GM19240 (cell line): ENCODE measurements around the gene RANBP3.

Source experiments
- DNase-seq: peaks from one replicate; pipeline ENCODE4 v3.0.0; 2011; ENCODE audit warnings: low spot score; ENCODE audit not compliant: insufficient read length

Gene RANBP3

DNA sequence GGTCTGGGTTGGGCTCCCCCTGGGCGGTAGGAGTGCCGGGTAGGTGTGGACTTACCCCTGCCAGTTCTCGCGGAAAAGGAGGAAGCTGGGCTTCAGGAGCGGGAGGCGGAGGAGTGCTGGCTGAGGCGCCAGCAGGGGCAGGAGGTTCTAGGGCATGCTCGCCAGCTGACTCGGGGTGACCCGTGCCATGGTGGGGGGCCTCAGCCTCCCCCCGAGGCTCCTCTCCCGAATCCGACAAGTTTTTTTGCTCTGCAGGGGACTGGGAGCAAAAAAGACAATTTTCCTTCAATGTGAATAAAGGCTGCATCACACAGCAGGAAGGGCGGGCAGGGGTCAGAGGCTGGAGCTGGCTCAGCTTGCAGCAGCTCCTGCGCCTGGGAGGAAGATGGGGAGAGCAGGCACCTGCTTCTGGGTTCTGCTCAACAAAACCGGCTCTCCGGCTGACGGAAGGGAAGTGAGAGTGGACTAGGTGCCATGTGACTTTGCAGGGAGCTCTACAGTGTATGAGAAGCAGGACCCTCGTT is 26.5 kb downstream of the RANBP3 start:
- no peak for DNase-seq

DNA sequence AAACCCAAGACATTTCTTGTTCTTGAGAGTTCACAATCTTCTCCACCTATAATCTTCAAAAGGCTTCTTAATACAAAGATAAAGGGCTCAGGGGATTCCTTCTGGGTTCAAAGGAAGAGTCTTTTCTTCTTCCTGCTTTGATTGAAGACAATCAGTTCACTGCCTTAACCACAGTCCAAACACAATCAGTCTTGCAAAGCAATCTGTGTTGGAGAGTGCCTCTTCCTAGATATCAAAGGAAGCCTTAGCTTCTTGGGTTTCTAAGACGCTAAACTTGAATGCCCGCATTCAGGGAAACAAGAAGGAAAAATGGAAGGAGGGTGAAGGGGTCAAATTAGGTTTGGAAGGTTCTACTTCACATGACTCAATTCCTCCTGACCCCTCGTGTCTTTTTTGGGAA is 27.2 kb downstream of the RANBP3 start:
- DNase-seq, result no peak

DNA sequence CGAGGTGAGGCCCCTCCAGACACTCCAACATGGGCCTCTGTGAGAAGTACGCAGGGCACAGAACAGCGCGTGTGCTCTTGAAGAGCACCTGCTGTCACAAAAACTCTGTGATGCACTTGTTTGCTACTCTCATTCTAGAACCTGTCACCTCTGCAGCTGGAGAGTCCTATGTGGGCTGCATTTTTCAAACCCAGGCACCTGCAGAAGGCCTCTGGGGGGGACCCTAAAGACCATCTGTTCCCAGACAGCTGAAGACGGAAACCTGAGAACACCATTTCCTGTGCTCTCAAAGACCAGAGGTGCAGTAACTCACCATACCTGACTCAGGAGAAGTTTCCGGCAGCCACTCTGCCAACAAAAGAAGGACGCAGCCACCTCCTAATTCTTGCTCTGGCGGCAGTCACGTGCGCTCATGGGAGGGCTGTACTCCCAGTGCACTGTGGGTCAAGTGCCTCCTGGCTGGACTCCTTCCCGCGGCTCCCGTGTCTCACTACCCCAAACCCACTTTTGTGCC is 28.1 kb downstream of the RANBP3 start:
- no peak for DNase-seq

DNA sequence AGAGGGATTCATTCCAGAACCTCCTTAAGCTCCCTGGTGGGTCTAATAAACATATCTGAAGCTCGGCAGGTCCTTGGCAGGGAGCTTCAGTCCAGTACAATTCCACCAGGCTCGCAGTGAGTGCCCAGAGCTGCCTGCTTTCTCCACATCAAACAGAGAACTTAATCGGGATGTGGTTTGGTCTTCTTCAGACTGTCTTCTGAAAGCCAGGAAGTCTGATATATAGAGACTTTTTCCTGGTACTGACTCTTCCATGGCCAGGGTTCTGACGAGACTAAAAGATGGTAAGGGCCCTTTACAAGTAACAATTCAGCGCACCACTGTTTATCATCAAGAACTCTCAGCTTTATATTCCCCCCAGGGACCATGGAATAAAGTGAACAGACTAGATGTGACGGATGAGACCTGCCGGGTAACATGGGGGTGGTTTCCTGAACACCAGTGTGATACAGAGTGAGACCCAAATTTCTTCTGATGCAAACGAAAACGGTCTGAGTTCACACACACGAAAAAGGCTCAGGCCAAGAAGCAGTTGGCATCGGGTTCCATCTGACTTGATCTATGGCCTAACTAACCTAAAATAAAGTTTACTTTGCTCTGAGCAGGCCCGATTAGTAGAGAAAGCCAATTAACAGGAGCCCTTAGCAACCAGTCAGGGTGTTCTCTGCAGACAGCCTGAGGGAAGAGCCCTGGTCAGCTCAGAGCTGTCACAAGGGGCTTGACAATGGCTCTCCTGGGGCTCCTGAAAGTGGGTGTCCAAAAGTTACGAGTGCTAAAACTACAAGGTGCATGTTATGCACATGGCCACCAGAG is 29.0 kb downstream of the RANBP3 start:
- DNase-seq, result no peak

DNA sequence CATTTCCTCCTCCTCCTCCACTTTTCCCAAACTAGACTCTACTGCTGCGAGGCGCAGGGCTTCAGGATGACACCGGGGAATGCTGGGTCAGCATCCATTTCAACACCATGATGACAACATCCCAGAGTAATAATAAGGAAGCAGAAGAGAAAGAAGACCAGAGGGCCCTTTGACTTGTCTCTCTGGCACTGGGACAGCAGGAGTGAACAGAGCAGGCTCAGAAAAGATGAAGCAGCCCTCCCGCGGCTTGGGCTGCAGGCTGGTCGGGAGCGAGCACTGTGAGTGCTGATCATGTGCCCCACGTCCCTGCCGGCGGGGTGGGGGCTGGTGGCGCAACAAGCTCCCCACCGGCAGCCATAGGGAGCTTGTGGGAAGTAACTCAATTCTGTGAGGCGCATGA is 30.5 kb downstream of the RANBP3 start:
- no peak for DNase-seq

DNA sequence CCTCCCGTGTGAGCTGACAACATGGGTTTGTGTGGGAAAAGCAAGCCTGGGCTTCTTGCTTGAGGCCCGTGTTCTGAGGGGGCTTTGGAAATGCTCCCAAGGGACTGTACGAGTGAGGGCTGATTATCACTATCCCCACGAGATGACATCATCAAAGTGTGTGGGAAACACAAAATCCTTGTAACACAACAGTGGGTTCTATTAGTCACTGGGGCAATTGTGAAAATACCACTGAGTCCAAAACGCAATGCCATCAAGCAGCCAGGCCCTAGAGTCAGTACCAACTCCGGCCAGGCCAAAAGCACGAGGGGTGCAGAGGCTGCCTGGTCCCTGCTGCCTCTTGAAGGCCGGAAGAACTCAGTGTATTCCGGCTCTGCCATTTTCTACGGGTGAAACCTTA is 34.3 kb downstream of the RANBP3 start:
- DNase-seq, result no peak

DNA sequence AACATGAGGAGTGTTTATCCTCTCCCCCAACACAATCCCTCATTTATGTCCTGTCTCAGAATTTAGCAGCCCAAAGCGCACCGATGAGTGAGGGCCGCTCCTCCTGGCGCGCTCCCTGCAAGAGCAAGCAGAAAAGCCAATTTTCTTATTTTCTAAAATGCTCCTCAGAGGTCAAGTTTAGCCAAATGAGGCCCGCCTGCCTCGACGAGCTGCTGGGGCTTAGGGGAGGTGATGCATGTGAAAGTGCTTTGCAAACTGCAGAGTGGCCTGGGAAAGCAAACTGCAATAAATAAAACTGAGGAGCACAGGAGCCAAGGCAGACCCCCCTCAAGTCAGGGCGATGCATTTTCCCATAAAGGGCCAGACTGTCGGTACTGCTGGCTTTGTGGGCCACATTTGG is 34.9 kb downstream of the RANBP3 start:
- no peak for DNase-seq

DNA sequence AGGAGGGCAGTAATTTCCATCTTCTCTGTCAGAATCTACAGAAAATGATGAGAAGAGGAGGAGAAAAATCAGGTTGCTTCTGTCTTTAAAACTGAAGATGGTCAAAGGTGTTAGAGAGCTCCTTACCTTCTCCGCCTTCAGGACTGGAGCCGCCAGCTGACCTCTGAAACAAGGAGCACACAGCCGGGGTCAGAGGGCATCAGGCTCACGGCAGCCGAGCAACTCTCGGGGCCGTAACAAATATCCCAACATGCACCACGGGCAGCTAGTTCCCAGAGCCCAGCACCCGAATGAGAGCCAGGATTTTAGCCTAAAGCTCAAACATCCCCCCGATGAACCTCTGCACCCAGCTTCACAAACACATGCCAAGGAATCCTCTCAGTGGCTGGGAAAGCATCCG is 36.3 kb downstream of the RANBP3 start:
- no peak for DNase-seq

DNA sequence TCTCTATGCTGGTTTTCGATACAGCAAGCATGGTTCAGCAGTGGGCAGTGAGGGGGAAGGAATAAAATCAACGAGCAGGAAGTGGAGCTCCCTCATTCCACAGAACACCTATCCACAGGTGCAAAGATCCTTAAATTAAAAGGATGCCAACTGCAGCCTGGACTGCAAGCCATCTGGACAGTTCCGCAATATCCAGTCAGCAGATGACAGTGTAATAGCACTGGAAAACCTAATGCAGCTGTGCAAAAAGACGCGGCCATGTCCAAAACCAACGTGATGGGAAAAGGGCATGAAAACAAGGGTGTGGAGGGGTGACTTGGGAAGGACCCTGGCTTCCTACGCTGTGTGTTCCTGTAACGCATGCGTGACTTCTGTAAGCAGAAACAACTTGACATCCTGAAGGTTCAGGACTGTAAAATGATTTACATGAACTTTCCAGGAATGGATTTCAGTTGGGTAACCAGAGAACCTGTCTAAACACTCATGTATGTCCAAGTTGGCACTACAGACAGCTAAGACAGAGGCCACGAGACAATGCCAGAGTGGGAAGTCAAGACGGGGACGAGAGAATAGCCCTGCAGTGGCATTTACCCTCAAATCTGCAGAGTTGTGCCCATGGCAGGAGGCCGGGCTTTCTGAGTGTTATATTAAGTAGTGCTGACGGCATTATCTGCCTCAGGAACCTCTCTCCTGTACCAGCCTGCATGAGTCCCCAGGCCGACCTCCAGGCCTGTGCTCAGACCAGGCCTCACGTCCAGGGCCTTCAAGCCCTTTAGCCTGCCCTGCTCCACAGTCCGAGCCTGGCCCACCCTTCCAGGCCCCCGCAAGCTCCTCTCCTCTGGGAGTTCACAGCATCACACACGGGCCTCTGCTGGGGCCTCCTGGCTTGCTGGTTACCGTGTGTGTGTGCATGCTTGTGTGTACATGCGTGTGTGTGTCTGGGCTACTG is 37.4 kb downstream of the RANBP3 start:
- no peak for DNase-seq

DNA sequence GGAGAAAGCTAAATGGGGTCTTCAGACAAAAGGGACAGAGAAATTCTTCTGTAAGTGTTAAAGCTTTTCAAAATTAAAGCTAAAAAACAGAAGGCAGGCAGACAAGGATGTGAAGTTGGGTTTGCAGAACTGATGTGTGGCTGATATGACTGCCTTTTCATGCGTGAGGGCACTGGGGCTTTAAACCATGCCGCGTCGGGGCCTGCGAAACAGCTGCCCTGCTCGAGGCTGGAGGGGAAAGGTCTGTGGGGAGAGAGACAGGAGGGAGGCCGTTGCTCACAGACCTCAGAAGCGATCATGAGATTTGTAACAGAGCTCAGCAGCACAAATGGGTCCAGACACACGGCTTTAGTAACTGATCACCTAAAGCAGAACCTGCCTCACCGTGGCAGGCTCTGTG is 40.4 kb downstream of the RANBP3 start:
- no peak for DNase-seq

DNA sequence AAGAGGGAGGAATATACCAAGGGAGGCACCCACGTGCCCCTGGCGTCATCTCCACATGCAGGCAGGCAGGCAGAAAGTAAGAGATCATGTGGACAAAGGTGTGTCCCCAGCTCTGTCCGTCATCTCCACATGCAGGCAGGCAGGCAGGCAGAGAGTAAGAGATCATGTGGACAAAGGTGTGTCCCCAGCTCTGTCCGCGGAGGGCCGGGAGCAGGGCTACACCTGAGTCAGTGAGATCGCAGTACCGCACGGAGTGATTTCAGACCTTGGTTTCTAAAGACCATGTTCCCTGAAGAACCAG is 41.7 kb downstream of the RANBP3 start:
- no peak for DNase-seq

DNA sequence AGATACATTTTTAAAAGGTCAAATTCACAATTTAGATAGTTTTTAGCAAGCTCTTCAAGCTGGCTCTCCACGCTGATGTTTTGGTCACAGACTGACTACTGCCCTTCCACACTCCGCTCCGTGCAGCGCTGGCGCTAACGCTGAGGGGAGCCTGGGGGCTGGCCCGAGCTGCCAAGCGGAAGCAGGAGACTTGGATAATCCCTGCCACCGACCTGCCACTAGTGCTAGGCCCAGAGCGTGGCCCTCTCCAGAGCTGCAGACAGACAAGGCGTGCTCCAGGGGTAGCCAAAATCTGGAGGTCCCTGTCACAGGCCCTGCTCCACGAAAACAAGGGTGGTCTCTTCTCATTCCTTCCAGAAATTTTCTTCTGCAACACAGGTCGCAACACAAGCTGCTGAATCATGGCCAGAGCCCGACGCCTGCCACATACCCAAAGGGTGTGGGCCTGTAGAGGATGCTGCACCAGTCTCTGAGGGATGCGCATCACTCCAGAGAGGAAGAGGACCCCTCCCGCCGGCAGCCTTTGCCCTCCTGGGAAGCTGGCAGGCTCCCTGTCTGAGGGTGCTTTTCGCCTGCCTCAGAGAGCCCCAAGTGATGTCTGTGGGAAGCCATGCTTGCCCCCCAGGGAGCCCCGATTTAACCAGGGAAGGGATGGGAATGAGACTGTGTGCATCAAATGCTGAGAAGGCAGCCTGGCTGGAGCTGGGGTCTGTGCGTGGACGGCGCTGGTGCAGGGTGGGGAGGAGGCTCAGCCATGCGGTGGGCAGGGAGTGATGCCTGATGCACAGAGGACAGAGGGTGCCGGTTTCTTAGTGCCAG is 42.3 kb downstream of the RANBP3 start:
- DNase-seq, result no peak

DNA sequence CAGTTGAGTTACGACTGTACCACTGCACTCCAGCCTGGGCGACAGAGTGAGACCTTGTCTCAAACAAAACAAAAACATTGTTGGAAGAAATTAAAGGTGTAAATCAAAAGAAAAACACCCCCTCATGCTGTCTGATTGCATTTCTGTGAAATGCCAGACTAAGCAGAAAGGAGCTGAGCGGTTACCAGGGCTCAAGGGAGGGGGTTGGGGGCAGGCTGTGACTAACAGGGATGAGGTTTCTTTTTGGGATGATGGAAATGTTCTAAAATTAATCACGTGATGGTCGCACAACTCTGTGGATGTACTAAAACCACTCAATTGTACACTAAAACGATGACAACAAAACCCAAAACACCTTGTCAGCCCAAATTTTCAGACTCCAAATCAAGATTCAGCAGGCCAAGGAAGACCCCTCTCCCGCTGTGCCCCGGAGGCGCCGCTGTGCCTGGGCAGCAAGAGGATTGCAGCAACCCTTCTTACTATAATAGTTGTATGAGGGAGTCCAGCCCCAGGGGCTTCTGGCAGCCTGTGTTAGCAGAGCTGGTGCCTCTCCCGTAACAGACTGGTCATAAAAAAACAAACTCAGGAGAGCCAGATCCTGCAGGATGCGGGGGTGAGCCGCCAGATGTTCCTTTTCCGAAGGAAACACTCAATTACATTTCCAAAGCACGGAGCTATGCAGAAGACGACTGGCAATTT is 43.0 kb downstream of the RANBP3 start:
- no peak for DNase-seq

DNA sequence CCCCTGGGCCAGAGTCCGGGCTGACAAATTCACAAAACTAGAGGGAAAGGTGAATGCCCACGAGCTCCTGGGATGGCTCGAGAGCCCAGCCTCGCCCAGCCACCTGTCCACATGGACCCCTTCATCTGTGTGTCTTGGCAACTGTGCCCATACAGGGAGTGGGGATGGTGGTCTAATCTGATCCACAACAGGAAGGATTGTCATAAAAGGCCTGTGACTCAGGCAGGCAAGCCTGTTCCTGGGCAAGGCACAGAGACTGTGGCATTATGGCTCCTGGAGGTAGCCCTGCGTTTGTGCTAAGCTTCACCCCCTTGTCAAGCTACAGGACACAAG is 43.9 kb downstream of the RANBP3 start:
- no peak for DNase-seq

DNA sequence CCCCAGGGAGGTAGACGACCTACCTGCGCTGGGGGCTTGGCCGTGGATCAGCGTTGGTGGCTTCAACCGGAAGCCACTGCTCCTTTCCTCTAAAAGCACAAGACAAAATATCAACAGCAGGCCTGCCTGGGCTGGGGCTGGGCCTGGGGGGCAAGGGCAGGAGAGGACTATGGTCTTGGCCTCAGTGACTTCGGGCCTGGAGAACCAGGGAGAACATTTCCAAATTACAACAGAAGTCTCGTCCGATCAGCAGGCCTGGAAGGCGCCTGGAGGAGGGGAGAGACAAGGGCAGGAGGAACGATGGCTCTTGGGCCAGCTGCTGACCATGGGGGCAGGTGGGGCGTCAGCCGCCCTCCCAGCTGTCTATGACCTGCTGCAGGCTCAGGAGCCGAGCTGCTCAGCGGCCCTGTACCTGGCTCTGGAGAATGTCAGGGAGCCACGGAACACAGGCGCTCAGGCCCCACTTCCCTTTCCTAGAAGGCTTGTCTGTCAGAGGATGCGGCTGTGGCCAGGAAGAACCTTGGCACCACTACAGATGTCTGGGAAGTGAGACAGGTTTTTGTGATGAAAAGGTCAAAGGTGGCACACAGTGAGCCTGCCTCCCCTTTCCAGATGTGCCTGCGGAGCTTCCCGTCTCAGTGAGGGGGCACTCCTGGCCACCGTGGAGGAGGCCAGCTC is 44.4 kb downstream of the RANBP3 start:
- no peak for DNase-seq

DNA sequence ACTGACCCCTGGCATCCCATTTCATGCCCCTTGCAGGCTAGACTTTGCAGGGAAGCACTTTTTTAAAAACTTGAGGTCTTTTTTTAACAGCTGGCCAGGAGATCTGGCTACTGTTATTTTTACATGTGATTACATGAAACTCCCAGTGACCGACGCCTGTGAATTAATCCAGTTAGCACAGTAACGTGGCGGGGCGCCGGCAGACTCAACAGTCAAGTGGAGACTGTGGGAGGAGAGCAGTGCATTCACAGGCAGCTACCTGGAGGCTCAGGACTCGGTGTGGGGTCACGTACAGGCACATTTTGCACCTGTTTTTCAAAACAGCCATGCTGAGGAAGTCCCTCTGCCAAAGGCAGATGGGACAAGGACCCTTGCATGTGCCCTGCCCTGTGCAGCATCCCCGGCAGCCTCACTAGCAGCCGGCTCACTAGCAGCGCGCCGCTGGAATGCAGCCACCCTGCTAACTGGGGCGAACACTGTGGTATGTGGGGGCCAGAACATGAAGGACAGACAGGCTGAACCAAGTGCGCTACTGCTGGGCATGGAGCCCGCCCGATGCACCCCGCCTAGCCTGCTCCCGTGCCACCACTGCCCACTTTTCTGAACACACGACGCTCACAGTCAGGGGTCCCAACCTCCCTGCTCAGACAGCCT is 45.2 kb downstream of the RANBP3 start:
- DNase-seq, result no peak

DNA sequence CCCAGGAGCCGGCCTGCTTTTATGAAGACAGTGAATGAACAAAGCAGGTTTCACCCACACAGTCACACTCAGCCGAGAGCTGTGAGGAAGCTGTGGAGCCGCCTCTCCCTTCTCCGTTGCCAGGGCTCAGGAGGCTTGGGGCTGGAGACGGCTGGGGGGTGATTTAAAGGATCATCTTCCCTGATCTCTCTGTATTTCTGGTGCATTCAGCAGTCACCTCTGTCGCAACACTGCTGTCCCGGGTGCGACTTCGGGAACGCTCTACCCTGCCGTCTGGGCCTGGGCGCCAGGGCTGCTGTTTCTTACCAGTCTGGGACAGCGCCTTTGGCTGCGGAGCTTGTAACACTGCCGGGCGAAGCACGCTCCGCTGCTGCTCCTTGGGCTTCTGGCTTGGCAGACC is 45.8 kb downstream of the RANBP3 start:
- no peak for DNase-seq

DNA sequence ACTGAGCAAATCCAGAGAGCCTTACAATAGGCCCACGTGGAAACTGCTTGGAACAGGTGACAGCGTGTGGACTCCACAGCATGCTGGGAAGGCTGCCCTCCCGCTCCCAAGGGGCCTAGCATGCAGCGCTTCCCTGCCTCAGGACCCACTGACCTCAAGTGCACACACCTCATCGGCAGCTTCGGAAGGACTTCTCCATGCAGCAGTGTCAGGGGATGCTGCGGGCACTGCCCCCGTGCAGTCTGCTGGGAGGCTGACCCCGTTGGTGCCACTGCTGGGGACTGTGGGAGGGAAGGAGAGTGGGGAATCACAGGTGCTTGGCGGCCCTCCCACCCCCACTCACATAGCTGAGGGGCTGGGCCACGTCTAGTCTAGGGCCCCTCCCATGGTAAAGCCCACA is 46.7 kb downstream of the RANBP3 start:
- no peak for DNase-seq

DNA sequence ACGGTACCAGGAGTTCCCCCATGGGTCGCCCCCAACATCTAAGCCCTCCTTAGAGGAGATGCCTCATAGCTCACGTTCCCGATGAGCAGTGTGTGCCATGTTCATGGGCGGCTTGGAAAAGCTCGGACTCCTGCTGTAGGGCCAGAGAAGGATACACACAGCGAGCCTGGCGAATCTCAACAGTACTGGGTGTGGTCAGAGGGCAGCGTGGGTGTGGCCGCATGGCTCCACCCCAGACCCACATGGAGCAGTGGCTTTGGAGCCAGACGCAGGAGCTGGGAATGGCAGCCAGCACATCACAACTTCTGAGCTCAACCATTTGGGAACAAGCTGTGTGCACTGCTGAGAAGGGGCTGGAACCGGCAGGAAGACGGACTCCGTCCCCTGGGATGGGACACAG is 48.3 kb downstream of the RANBP3 start:
- DNase-seq, result no peak

DNA sequence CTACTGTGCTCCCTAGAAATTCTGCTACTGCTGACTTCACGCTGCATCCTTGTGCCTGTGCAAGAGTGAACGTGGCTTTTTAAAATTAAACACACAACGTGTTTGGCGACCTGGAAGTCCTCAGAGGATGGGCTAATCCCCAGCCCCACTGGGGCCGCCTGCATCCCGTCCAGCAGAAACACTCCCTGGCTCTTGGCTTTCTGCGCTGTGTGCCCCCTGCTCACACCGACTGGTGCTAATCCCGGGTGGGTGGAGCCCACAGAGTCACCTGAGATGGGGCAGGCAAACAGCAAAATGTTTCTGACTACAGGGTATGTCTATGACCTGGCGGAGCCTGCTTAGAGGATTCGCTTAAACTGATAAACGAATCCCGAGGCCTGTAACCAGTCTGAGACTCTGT is 48.8 kb downstream of the RANBP3 start:
- no peak for DNase-seq
